ENCODE results near the gene HMSD.
"Not testable (repeated sequence)": the region's sequence is repeated elsewhere in the genome, so short reads cannot be mapped to it uniquely, and the experiment has no call there.

Gene HMSD

GRCh38 chr18:63949068-63949737 is at the start of gene HMSD:
HMSD (plus strand) TSS chr18:63949301; CDS start chr18:63953456, 4,155 bp downstream.
- DNase-seq: peak; percentile 55

GRCh38 chr18:63903851-63904570 is 45.1 kb upstream of the HMSD start:
- DNase-seq: no peak

GRCh38 chr18:63904694-63905093 is 44.4 kb upstream of the HMSD start:
- DNase-seq: no peak

- no peak for DNase-seq
These were observed 43.7 kb upstream of the HMSD start for GRCh38 chr18:63905361-63905760.

GRCh38 chr18:63906056-63906455 is 43.0 kb upstream of the HMSD start:
- DNase-seq: no peak

GRCh38 chr18:63907664-63908063 is 41.4 kb upstream of the HMSD start, which contains the start of gene SERPINB10:
SERPINB10 (plus strand) TSS chr18:63907958; CDS start chr18:63915511, 7,553 bp downstream.
- DNase-seq: no peak

- no peak for DNase-seq
These were observed 40.2 kb upstream of the HMSD start for GRCh38 chr18:63908858-63909257.

- no peak for DNase-seq
These were observed 39.2 kb upstream of the HMSD start for GRCh38 chr18:63909870-63910269.

GRCh38 chr18:63917817-63918216 is 31.3 kb upstream of the HMSD start:
- no peak for DNase-seq

- DNase-seq: no peak
These were observed 27.1 kb upstream of the HMSD start for GRCh38 chr18:63922049-63922448.

- DNase-seq: no peak
These were observed 24.6 kb upstream of the HMSD start for GRCh38 chr18:63924551-63924950.

- DNase-seq: no peak
These were observed 20.8 kb upstream of the HMSD start for GRCh38 chr18:63928331-63928730.

- DNase-seq: not testable (repeated sequence)
These were observed 19.7 kb upstream of the HMSD start for GRCh38 chr18:63929369-63929768.

GRCh38 chr18:63930773-63931354 is 18.2 kb upstream of the HMSD start:
- DNase-seq: no peak

GRCh38 chr18:63936156-63936931 is 12.8 kb upstream of the HMSD start:
- DNase-seq: peak; percentile 47

GRCh38 chr18:63936932-63937393 is 12.1 kb upstream of the HMSD start:
- DNase-seq: no peak

- DNase-seq: no peak
These were observed 9.1 kb upstream of the HMSD start for GRCh38 chr18:63940008-63940407.

GRCh38 chr18:63940543-63941050 is 8.5 kb upstream of the HMSD start:
- not testable (repeated sequence) for DNase-seq

GRCh38 chr18:63947051-63947790 is 1.9 kb upstream of the HMSD start:
- no peak for DNase-seq

GRCh38 chr18:63951302-63951705 is 2.2 kb downstream of the HMSD start:
- no peak for DNase-seq

- DNase-seq: peak; percentile 53
These were observed 4.7 kb downstream of the HMSD start for GRCh38 chr18:63953811-63954210.

- DNase-seq: no peak
These were observed 7.7 kb downstream of the HMSD start for GRCh38 chr18:63956755-63957154.

Data from DMS79 treated with DMSO at 0.1 percent for 48 hours (cell line).